ENCODE data around the gene UBA6.

DNA sequence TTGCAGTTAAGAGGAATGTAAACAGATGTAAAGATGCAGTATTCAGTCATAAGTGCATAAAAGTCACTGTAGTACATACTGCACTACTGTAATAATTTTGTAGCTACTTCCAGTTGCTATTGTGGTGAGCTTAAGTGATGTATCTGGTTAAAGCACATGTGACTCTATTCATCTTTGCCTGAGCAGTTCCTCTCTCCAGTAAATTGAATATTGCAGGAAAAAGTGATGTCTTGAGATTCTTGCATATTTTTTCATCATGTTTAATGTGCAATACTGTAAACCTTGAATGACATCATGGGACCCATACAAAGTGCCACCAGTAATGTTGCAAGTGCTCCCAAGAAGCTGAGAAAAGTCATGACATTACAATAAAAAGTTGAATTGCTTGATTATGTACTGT lies 9.6 kb downstream of the UBA6 start:
- TF ChIP-seq CTCF (conservative IDR thresholded peaks at IDR 0.05; ENCODE audit: low read length), result no peak
- no peak for TF ChIP-seq EZH2phosphoT487 (IDR thresholded peaks at IDR 0.05; ENCODE audit: borderline replicate concordance)
